Activated T-cell treated with anti-CD3 and anti-CD28 coated beads, Interleukin-2, amount 50 U/mL, for 48 hours (primary cell): ENCODE measurements around the gene PIK3R5.

ENCODE experiments used
- DNase-seq, 2 experiments: peaks; one replicate each; pipeline ENCODE4 v3.0.0-alpha.2; 2020

PIK3R5 gene

DNA sequence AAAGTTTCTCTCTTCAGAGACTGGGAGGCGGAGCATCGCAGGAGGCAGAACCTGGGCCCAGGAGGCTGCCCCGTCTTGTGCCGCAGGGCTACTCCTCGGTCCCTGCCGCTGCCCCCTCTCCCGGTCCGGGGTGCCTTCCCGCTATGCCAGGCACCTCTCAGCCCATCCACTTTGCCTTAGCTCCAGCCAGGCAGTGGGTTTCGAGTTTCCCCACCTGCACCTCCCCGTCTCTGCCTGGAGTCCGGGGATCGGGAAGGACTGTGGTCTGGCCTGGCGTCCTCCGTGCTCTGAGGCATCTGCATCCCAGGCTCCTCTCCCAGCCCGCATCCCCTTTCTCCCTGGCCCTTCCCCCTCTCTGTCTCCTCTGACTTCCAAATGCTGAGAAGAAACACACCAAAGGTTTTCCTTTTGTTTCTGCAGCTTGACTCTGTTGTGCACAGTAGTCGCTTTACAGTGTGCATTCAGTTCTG is 71.3 kb downstream of the PIK3R5 start:
- DNase-seq, result no peak

DNA sequence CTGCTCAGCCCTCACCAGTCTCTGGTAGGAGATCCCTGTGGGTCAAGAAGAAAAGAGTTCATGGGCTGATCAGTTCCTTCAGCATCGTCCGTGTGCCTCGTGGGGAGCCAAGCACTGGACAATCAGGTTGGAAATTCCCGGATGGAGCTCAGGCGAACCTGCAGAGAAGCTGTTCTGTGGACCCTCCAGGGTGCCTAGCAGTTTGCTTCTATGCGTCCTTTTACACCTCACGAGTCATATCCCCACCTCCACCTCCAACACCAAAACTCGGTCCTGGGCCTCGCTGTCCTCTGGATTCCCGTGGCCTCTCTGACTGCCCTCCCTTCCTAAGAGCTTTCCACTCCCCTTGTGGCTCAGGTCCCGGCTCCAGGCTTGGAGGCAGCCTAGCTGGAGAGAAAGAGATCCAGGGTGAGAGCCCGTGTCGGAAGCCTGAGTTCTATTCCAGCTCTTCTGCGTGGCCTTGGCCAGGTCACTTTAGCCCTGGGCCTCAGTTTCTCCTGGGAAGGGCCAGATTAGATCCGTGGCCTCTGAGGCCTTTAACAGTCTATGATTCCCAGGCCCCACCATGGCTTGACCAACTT is 71.8 kb downstream of the PIK3R5 start:
- no peak for DNase-seq

DNA sequence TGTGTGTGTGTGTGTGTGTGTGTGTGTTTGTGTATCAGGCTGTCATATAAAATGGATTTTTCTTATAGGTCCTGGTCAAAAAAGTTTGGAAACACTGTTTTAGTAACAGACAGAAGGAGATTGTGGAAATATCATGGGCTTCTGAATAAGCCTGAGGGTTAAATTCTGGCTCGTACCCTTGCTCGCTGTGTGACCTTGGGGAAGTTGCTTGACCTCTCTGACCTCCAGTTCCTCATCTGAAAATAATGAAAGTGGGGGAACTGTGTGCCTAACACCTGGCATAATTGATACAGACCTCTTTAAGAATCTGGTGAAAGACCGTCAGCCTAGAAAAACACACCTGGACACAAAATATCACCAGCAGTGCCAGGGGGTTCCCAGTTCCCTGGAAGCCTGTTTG is 72.4 kb downstream of the PIK3R5 start:
- DNase-seq, result no peak

- DNase-seq, result no peak
These were observed 73.2 kb downstream of the PIK3R5 start for GRCh38 chr17:8892338-8892690.

DNA sequence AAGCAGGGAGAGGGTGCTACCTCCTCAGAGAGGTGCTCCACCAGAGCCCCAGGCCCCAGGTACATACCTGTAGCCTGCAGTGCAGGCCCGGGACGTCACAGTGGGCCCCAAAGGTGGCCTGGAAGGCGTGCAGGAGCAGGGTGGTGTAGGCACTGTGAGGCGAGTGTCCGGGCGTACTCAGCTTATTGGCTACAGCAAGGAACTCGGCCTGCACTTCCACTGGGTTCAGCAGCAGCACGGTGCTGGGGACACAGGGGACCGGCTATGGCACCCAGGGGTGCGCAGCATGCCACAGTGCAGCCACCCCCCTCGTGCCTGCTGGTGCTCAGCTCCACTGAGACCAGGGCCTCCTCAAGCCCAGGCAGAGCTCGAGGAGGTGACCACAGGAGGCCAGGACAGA is 74.8 kb downstream of the PIK3R5 start:
- no peak for DNase-seq

DNA sequence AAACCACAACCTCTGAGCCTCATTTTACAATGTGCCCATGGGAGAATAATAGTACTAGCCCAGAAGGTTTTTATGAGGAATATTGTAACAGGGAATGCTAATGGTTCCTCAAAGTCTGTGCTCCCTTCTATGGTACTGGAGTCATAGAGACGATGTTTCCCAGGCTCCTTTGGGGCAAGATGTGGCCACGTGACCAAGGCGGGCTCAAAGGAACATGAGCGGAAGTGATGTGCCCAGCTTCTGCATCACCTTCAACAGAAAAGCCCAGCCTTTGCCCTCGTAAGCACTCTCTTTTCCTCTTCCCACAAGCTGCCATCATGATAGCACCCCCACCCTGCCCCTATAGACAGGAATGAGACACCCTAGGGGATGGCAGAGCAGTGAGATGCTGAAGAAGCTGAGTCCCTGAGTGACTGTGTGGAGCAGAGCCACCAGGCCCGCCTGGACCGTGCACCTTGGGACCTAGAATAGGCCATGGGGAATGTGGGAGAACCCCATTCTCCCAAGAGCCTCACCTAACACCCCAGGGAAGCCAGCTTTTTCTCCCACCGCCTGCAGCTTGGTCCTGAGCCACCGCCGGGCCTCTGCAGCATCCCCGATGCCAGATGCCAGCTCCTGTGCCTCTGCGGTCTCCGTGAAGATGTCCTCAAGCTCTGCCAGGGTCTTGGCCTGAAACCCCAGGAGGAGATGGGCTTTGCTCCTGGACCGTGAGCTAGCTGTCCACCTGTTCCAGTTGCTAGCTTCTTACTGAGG is 75.9 kb downstream of the PIK3R5 start:
- no peak for DNase-seq

DNA sequence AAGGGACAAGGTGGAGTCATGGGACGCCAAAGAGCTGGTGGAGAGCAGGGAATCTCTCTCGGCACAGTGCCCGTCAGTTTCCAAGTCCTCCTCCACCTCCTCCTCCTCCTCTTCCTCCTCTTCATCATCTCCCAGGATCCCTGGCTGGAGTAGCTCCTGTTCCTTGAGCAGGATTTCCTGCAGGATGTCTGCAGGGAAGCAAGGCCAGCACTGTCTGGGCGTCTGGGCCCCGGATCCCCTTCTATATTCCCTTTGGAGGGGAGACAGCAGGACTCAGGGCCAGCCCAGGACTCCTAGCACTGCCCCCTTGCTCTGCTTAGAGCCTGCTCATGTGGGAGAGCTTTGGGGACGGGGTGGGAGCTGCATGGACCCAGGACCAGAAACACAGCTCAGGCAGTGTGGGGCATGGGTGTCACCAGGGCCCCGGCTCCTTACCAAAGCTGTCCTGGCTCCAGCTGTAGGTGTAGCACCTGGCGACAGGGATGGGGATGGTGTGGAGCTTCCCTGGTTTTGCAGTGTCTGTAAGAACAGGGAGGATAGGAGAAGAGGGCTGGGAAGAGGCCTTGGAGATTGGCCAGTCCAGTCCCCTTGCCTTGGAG is 76.7 kb downstream of the PIK3R5 start:
- DNase-seq, result no peak

GRCh38 chr17:8887834-8888703 is 77.4 kb downstream of the PIK3R5 start:
- DNase-seq, result no peak

DNA sequence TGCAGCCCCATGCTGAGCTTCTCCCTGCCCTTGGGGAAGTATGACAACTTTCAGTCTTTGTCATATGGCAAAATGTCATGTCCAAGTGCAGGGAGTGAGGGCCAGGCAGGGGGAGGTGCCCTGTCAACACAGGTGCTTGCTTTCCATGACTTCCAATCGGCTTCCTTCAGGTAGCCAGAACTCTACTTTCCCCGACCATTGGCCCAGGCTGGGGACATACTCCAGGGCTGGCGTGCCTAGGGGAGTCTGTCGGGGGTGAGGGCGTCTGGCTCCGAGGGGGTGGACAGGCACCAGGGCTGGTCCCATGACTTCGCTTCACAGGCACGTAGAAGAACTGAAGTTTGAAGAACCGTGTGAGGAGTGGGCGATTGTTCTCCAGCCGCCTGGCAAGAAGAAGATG is 78.2 kb downstream of the PIK3R5 start:
- no peak for DNase-seq

DNA sequence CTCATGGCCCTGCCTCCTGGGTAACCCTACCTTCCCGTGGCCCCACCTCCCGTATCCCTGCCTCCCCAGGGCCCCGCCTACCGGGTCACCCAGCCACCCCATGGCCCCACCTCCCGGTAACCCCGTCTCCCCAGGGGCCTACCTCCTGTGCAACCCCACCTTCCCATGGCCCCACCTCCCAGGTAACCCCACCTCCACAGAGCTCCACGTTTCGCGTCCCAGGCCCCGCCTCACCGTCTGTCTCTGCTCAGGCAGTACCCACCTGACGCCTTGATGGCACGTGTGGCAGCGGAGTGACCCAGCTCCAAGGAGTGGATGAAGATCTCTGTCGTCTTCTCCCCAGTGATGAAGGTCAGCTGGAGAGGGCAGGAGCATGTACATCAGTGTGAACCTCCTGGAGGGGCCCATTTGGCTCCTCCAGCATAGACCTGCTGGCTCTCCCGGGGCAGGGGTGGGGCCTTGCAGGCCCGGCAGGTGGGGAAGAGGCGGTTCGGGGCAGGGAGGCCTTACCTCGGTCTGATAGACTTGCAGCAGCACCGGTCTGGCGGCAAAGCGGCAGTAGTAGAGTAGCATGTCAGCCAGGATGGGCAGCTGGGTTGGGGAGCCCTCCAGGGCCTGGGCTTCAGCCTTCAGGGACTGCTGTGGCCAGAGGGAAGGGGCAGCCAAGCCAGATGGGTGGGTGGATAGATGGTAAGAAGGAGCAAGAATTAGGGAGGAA is 79.4 kb downstream of the PIK3R5 start:
- no peak for DNase-seq

DNA sequence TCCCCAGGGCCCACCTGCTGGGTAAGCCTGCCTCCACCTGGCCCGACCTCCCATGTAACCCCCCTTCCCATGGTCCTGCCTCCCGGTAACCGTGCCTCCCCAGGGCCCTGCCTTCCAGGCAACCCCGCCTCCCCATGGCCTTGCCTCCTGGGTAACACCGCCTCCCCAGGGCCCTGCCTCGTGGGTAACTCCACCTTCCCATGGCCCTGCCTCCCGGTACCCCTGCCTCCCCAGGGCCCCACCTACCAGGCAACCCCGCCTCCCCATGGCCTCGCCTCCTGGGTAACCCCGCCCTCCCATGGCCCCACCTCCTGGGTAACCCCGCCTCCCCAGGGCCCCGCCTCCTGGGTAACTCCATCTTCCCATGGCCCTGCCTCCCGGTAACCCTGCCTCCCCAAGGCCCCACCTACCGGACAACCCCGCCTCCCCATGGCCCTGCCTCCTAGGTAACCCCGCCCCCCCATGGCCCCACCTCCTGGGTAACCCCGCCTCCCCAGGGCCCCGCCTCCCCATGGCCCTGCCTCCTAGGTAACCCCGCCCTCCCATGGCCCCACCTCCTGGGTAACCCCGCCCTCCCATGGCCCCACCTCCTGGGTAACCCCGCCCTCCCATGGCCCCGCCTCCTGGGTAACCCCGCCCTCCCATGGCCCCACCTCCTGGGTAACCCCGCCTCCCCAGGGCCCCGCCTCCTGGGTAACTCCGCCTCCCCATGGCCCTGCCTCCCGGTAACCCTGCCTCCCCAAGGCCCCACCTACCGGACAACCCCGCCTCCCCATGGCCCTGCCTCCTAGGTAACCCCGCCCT is 80.1 kb downstream of the PIK3R5 start:
- DNase-seq, result peak; percentile 65 to 70

DNA sequence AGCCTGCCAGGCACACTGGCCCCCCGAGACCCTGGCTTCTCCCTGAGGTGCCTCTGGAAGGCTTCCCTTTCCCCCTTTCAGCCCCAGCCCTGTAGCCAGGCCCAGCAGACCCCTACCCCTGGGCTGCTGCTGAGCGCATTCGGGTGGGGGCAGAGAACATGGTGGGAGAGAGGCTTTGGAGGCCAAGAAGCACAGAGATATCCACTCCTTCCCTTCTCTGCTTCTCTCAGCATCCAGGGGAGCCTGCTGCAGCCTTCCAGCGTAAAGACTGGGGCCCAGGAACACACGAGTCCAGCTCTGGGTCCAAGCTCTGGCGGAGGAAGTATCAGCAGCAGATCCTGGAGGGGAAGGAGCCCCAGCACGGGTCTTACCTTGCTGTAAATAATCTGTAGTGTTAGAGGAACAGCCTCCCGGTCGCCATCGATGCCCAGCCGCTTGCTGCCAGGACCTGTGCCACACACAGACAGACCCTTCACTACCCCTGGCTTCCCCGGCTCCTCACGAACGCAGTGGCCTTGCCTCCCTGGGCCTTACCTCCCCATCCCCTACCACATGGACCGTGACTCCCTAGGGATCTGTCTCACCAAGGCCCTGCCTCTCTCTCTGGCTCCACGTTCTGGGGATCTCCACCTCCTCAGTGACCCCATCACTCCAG is 81.0 kb downstream of the PIK3R5 start:
- DNase-seq, result no peak

DNA sequence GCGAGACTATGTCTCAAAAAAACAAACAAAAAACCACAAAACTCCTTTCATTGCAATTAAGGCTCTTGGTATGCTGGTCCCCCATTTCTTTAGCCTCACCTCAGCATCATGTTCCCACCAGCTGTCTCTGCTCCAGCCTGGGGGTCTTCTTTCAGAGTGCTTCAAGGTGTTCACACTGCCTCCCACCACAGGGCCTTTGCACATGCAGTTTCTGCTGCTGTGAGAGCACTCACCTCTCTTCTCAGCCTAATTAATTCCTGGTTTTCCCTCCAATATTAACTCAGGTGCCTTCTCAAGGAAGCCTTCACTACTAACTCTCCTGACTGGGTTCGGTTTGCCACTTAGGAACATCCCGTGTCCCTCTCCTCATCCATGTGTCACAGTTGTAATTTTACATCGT is 82.2 kb downstream of the PIK3R5 start:
- no peak for DNase-seq

DNA sequence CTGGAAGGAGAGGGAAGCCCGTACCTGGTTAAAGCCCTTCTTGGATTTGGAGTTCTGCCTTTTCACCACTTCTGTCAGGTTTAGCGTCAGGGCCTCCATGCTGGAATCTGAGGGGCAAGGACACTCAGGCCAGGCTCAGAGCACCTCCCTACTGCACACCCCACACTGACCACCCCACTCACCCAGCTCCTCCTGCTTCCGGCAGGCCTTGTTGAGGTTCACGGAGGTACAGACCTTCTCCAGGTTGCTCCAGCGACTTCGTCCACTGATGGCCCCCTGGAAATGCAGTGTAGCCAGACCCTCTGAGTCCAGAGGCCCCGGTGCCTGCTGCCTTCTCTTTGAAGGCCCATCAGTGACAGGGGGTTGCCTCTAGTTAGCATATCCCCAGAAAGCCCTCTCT is 83.9 kb downstream of the PIK3R5 start:
- DNase-seq, result no peak

DNA sequence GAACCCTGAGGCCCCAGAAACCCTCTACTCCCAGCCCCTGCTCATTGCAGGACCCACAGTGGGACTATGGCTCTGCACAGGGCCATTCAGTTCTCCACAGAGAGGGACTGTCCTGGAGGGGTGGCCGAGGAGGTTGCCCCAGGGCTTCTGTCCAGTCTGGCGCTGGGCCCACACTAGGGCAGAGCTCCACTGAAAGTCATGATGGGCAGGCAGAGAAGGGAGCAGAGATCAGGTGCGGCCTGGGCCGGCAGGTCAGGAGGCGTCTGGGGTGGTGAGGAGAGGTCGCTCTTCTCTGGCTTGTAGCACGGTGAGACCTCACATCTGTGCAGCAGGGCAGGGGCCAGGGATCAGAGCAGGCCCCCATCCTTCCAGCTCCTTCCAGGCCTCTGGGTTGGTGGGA is 85.0 kb downstream of the PIK3R5 start:
- DNase-seq, result no peak

- no peak for DNase-seq
These were observed 86.1 kb downstream of the PIK3R5 start for GRCh38 chr17:8879410-8879809.

DNA sequence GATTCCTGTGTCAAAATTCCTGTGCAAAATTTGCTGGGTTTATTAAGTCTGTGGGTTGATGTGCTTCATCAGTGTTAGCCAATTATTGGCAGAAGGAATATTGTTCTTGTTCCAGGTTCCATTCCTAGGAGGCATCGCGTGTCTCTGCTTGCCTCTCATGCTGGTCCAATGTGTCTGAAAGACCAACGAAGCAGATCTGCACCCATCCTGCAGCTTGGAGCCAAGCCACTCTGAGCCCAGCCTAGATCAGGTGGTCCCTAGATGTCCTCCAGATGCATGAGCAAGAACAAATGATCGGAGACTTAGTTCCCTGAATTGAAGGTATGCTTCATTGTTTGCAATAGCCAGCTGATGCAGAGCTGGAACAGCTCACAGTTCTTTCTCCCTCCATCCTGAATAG is 87.5 kb downstream of the PIK3R5 start:
- DNase-seq, result no peak

DNA sequence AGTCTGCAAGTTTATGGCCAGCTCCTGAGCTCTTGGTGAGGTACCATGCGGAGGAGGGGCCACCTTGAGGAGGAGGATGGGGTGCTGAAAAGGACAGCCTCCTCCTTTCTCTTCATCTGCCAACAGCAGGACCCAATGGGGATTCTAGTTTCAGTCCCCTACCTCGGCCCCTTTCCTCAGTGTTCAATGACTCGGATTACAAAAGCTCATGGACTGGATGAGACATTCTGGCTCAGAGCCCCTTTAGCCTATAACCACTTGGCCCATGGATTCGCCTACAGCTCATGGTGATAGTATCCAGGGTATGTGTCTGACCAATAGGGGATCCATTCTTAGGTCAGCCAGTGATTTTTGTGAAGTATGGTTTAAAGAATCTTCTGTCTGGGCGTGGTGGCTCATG is 89.5 kb downstream of the PIK3R5 start:
- no peak for DNase-seq

GRCh38 chr17:8875436-8875835 is 90.1 kb downstream of the PIK3R5 start:
- DNase-seq, result no peak

- no peak for DNase-seq
These were observed 91.4 kb downstream of the PIK3R5 start for GRCh38 chr17:8873801-8874715.
